Raji (cell line): ENCODE measurements around the gene AACS.

Experiments used
- POLR2A ChIP-seq: IDR thresholded peaks from 2 replicates; pipeline ENCODE4 v1.6.1; 2011; ENCODE audit warnings: low read depth, low read length, control low read depth; ENCODE audit not compliant: insufficient read depth

The AACS gene

GRCh38 chr12:125149160-125150108 is 84.2 kb downstream of the AACS start:
- peak; percentile 66 for TF ChIP-seq POLR2A

GRCh38 chr12:125151284-125151683 is 86.0 kb downstream of the AACS start:
- TF ChIP-seq POLR2A = no peak

- TF ChIP-seq POLR2A = no peak
These were observed 87.2 kb downstream of the AACS start for GRCh38 chr12:125152463-125152862.

GRCh38 chr12:125155366-125155765 is 90.1 kb downstream of the AACS start:
- no peak for TF ChIP-seq POLR2A

- no peak for TF ChIP-seq POLR2A
These were observed 91.9 kb downstream of the AACS start for GRCh38 chr12:125157177-125157576.

- no peak for TF ChIP-seq POLR2A
These were observed 94.5 kb downstream of the AACS start for GRCh38 chr12:125159702-125160101.

GRCh38 chr12:125160281-125160955 is 95.2 kb downstream of the AACS start:
- TF ChIP-seq POLR2A = no peak

- no peak for TF ChIP-seq POLR2A
These were observed 96.4 kb downstream of the AACS start for GRCh38 chr12:125161712-125162022.

GRCh38 chr12:125162489-125163028 is 97.3 kb downstream of the AACS start:
- no peak for TF ChIP-seq POLR2A

GRCh38 chr12:125163148-125163547 is 97.9 kb downstream of the AACS start:
- TF ChIP-seq POLR2A = no peak

- no peak for TF ChIP-seq POLR2A
These were observed 99.3 kb downstream of the AACS start for GRCh38 chr12:125164541-125164940.

- TF ChIP-seq POLR2A = no peak
These were observed 100.8 kb downstream of the AACS start for GRCh38 chr12:125166041-125166440.

- no peak for TF ChIP-seq POLR2A
These were observed 102.4 kb downstream of the AACS start for GRCh38 chr12:125167658-125168057.

GRCh38 chr12:125169451-125169850 is 104.2 kb downstream of the AACS start:
- no peak for TF ChIP-seq POLR2A

- TF ChIP-seq POLR2A = no peak
These were observed 104.6 kb downstream of the AACS start for GRCh38 chr12:125169870-125170269.

- TF ChIP-seq POLR2A = no peak
These were observed 106.0 kb downstream of the AACS start for GRCh38 chr12:125171267-125171666.
